Fibroblast of lung (primary cell): ENCODE measurements around the gene SPSB1. TPM values are rescaled to one million over a fixed set of nuclear protein-coding genes. Genes with fewer than 3 reads are reported as not detected.

Experiments
- DNase-seq, 2 donors: peaks; one replicate each; pipeline versions ENCODE4 v3.0.0 to v3.0.0-alpha.2; 2010; ENCODE audit warnings: low read depth in 2 of 2
- H2AFZ ChIP-seq: 2 replicates; pipeline ENCODE4 v1.5.1; 2012; ENCODE audit warnings: low read length, control low read depth, inconsistent platforms
- H3K27ac ChIP-seq: 2 replicates; pipeline ENCODE4 v1.5.1; 2011; ENCODE audit warnings: low read length, control low read depth; ENCODE audit not compliant: insufficient read depth
- H3K27me3 ChIP-seq: 2 replicates; pipeline ENCODE4 v1.5.1; 2011; ENCODE audit warnings: mild to moderate bottlenecking, low read length; ENCODE audit not compliant: control insufficient read depth, insufficient read depth
- H3K36me3 ChIP-seq: 2 replicates; pipeline ENCODE4 v1.5.1; 2011; ENCODE audit warnings: low read length; ENCODE audit not compliant: control insufficient read depth, insufficient read depth
- H3K4me1 ChIP-seq: 2 replicates; pipeline ENCODE4 v1.5.1; 2011; ENCODE audit warnings: low read length; ENCODE audit not compliant: control insufficient read depth, insufficient read depth; ENCODE audit errors: extremely low read depth
- H3K4me2 ChIP-seq: 2 replicates; pipeline ENCODE4 v1.5.1; 2011; ENCODE audit warnings: low read length, control low read depth; ENCODE audit not compliant: insufficient read depth; ENCODE audit errors: extremely low read depth
- H3K4me3 ChIP-seq, 4 experiments: fragments of 200-600 bp in 1 of 4; sonication (generic) in 1 of 4; replicated peaks in 1 of 4; 2 replicates each; pipeline ENCODE4 v1.5.1; 2011 to 2016; ENCODE audit warnings: low read length in 4 of 4, low read depth in 3 of 4, mild to moderate bottlenecking in 3 of 4, control low read depth in 2 of 4, inconsistent platforms in 1 of 4, mixed read lengths in 1 of 4; ENCODE audit not compliant: insufficient read depth in 1 of 4; ENCODE audit errors: control extremely low read depth in 1 of 4
- H3K79me2 ChIP-seq: 2 replicates; pipeline ENCODE4 v1.5.1; 2012; ENCODE audit warnings: mild to moderate bottlenecking, low read length, inconsistent platforms; ENCODE audit not compliant: control insufficient read depth, insufficient read depth
- H3K9ac ChIP-seq: 2 replicates; pipeline ENCODE4 v1.5.1; 2011; ENCODE audit warnings: mild to moderate bottlenecking, low read length, control low read depth; ENCODE audit not compliant: insufficient read depth
- H3K9me3 ChIP-seq: 2 replicates; pipeline ENCODE4 v1.5.1; 2012; ENCODE audit warnings: low read depth, low read length; ENCODE audit not compliant: control insufficient read depth, insufficient read depth
- H4K20me1 ChIP-seq: 2 replicates; pipeline ENCODE4 v1.5.1; 2011; ENCODE audit warnings: low read length; ENCODE audit not compliant: control insufficient read depth, insufficient read depth; ENCODE audit errors: extremely low read depth
- EZH2 ChIP-seq: IDR thresholded peaks from 2 replicates; pipeline ENCODE4 v1.5.1; 2012; ENCODE audit warnings: low read length, control low read depth, mild to moderate bottlenecking; ENCODE audit errors: missing control alignments
- polyA plus RNA-seq, 2 donors: library from polyadenylated mRNA; depleted of rRNA in 1 of 2; stranded (reverse) in 1 of 2; unstranded in 1 of 2; fragments of >200 nt; gene quantifications; 2 replicates each; pipeline ENCODE4 v1.2.1, GENCODE V29; 2011 to 2012; ENCODE audit warnings: missing spikeins in 1 of 2
- total RNA-seq: library from RNA; depleted of rRNA; stranded (reverse); fragments of >200 nt; gene quantifications from 2 replicates; pipeline ENCODE4 v1.2.1, GENCODE V29; 2014
- TF ChIP-seq, protein P1 (sequence below), 2 donors: IDR thresholded peaks in 1 of 2; conservative IDR thresholded peaks in 1 of 2; 1 replicate in 1 of 2; 2 replicates in 1 of 2; pipeline ENCODE4 v1.5.1; 2011 to 2012; ENCODE audit warnings: low read length in 2 of 2, control low read depth in 1 of 2, inconsistent platforms in 1 of 2, low read depth in 1 of 2, mild to moderate bottlenecking in 1 of 2

SPSB1 gene
- total and polyA plus RNA-seq, 2 donors (not counting 1 experiment from before 2014, with no cell fraction given): 14.3 to 20.6 TPM

DNA sequence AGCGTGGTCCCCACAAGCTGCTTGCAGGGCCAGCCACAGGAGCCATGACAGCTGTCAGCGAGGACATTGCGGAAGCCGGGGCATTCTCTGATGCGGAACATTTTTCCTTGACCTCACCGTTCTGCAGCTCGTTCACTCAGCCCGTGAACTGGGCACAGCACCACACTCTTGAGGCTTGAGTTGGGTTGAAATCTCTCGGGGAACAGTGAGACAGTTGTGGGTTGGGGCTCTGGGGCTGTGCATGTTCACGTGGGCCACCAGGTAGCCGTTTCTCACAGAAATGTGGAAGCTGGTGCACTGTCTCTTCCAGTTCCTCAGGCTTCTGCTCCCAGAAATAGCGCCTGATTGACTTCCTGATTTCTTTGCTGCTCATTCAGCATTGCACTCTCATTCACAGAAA lies 69.8 kb downstream of the SPSB1 start:
- peaks cover 33% of the 10 kb centered on the region for H3K79me2 ChIP-seq
- no peak for DNase-seq

DNA sequence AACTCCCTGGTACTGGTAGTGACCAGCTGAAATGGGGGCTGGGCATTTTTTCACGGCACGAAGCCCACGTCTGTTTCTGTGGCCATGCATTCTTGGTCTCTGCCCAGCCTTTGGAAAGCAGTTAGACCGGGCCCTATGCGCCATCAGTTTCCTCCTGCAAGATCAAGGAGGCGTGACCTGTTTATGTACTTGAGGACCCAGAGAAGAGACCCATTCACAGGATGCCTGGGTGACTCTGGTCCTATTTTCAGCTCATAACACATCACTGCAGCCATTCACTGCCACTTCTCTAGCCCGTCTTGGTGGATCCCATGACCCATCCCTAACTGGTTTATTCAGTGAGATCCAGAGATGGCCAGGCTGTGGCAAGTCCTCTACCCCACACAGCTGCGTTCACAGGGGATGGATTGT lies 70.4 kb downstream of the SPSB1 start:
- TF ChIP-seq EZH2: no peak
- Histone ChIP-seq H4K20me1 (no peaks in the 10 kb centered on the region), H3K4me1 (peaks cover 6% of the 10 kb centered on the region), H2AFZ (no peak overlapping the region), H3K36me3 (peaks cover 5% of the 10 kb centered on the region), H3K4me2 (no peak overlapping the region), H3K9ac (no peak overlapping the region), H3K27ac (no peak overlapping the region), H3K27me3 (no peaks in the 10 kb centered on the region), H3K4me3 (no peak overlapping the region), H3K9me3 (no peaks in the 10 kb centered on the region), H3K79me2 (peaks cover 28% of the 10 kb centered on the region)
- no peak for DNase-seq

More for the DNA sequence above, 69.8 kb downstream of the SPSB1 start:
- no peaks in the 10 kb centered on the region for H4K20me1 ChIP-seq
- no peaks in the 10 kb centered on the region for H3K9me3 ChIP-seq
- no peak overlapping the region for H3K9ac ChIP-seq
- no peak overlapping the region for H3K4me2 ChIP-seq
- no peak overlapping the region for H3K4me3 ChIP-seq
- TF ChIP-seq, protein P1, sequence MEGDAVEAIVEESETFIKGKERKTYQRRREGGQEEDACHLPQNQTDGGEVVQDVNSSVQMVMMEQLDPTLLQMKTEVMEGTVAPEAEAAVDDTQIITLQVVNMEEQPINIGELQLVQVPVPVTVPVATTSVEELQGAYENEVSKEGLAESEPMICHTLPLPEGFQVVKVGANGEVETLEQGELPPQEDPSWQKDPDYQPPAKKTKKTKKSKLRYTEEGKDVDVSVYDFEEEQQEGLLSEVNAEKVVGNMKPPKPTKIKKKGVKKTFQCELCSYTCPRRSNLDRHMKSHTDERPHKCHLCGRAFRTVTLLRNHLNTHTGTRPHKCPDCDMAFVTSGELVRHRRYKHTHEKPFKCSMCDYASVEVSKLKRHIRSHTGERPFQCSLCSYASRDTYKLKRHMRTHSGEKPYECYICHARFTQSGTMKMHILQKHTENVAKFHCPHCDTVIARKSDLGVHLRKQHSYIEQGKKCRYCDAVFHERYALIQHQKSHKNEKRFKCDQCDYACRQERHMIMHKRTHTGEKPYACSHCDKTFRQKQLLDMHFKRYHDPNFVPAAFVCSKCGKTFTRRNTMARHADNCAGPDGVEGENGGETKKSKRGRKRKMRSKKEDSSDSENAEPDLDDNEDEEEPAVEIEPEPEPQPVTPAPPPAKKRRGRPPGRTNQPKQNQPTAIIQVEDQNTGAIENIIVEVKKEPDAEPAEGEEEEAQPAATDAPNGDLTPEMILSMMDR (conservative IDR thresholded peaks at IDR 0.05 in 1 of 2, IDR thresholded peaks at IDR 0.05 in 1 of 2; ENCODE audit: low read depth in 1 of 2, low read length in 2 of 2): no peak
- TF ChIP-seq EZH2: no peak
- no peaks in the 10 kb centered on the region for H3K27me3 ChIP-seq
- H3K36me3 ChIP-seq: peaks cover 7% of the 10 kb centered on the region
- H3K27ac ChIP-seq: no peak overlapping the region
- peaks cover 6% of the 10 kb centered on the region for H3K4me1 ChIP-seq
- H2AFZ ChIP-seq: no peak overlapping the region

DNA sequence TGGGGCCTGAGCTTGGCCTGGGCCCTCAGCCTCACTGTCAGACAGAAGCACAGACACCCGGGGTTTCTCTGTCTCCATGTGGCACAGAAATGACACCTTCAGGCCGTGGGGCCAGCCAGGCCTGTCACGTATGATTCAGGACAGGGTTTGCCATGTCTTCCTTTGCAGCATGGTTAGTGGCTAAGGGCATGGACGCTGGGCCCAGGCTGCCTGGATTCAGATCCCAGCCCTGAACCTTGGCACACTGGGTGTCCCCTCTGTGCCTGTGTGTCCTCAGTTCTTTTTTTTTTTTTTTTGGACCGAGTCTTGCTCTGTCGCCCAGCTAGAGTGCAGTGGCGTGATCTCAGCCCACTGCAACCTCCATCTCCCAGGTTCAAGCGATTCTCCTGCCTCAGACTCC lies 73.6 kb downstream of the SPSB1 start:
- no peaks in the 10 kb centered on the region for H3K9me3 ChIP-seq
- H4K20me1 ChIP-seq: no peaks in the 10 kb centered on the region
- H3K27me3 ChIP-seq: no peaks in the 10 kb centered on the region
- TF ChIP-seq EZH2: no peak
- TF ChIP-seq, protein P1 (conservative IDR thresholded peaks at IDR 0.05 in 1 of 2, IDR thresholded peaks at IDR 0.05 in 1 of 2; ENCODE audit: low read depth in 1 of 2, low read length in 2 of 2): no peak
- H3K4me1 ChIP-seq: peaks cover 4% of the 10 kb centered on the region
- H2AFZ ChIP-seq: no peak overlapping the region
- no peak overlapping the region for H3K27ac ChIP-seq
- no peak overlapping the region for H3K4me3 ChIP-seq
- H3K36me3 ChIP-seq: peaks cover 8% of the 10 kb centered on the region
- no peak overlapping the region for H3K4me2 ChIP-seq
- H3K79me2 ChIP-seq: peaks cover 14% of the 10 kb centered on the region
- H3K9ac ChIP-seq: no peak overlapping the region
- DNase-seq: no peak
